GM19395 (cell line): ENCODE data around the gene TNRC6B.
A peak's percentile ranks its signal among the peaks of the same experiment; 100 is the strongest.
"Not testable (repeated sequence)": the region's sequence is repeated elsewhere in the genome, so short reads cannot be mapped to it uniquely, and the experiment has no call there.

Source experiments
- ATAC-seq: cut with Tn5 transposase; IDR thresholded peaks from one replicate; pipeline ENCODE4 v1.9.1; 2021; ENCODE audit warnings: mild to moderate bottlenecking, moderate library complexity; ENCODE audit not compliant: unreplicated experiment

The TNRC6B gene

DNA sequence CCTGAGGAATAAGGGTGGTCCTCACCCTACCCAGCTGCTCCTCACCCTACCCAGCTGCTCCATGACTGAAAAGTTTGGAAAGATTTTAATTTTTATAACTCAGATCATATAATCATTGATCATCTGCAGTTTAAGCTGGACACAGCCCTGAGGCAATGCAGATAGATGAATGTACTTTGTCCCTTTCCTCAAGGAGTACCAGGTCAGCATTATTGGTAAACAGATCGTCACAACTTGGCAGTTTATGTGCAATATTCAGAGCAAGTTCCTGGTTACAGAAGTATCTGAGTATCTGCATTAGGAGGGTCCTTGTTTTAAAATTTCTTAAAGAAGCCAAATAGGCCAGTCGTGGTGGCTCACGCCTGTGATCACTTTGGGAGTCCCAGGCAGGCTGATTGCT, 3.6 kb downstream of the TNRC6B start:
- no peak for ATAC-seq

DNA sequence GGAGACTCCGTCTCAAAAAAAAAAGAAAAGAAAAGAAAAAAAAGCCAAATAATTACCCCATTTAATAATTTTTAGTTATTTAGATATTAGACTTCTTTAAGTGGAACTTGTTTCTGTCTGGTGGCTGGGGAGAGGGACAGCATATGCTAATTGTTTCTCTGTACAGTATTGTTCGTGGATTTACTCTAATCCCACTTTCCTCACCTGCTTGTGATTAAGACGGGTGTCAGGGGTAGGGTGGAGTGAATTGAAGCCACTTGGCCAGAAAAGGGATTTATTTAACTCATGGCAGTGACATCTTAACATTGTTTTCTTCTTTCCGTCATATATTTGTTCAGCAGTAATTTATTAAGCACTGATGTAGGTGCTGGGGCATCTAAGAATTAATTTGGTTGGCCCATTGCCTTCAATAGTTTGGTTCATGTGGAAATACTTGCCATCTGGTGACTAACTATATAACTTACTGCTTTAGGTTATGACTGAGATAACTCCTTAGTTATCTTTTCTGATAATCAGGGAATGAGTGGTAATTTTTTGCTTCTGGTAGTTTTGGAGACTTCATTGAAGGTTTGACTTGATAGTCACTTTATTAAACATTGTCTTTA, 4.6 kb downstream of the TNRC6B start:
- ATAC-seq, result no peak

- no peak for ATAC-seq
Measured at GRCh38 chr22:40183029-40183581, 5.4 kb downstream of the TNRC6B start.

DNA sequence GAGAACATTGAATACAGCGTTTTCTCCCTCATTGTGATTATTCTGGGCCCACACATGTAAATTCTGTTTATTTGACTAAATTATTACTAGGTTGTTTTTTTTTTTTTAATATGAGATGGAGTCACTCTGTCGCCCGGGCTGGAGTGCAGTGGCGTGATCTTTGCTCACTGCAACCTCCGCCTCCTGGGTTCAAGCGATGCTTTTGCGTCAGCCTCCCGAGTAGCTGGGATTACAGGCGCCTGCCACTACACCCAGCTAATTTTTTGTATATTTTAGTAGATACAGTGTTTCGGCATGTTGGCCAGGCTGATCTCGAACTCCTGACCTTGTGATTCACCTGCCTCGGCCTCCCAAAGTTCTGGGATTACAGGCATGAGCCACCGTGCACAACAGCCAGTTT, 5.9 kb downstream of the TNRC6B start:
- not testable (repeated sequence) for ATAC-seq

DNA sequence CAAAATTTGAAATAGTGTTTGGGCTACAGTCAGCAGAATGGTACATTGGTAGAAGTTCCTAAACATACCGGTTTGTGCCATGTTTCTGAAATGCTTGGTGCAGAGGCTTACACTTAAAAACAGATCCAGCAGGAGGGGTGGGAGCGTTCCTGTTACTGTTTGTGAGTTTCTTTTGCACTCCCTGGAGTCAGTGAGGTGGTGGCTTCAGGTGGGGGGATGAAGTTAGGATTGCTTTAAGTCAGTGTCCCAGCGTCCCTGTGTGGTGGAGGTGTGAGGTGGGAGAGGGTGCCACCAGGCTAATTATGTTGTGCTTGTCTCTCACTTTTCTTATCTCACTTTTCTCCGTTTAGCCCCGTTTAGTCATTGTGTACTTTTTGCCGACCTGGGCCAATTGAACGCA, 9.7 kb downstream of the TNRC6B start:
- no peak for ATAC-seq

DNA sequence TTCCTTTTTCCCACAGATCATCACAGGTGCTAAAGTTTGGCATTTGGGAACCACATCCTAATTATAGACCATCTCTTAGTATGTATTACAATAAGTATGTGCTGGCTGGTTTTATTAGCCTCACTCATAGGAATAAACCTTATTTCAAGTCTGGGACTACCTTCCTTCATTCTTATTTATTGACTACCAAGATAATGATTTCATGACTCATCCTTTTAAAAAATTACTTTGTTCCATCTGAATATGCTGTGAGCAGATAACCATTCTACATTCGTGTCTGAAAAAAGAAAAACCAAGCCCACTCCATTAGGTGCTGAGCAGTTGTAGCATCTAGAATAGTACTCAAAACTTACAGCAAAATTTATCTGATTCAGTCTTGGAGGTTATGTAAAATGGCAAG, 12.3 kb downstream of the TNRC6B start:
- ATAC-seq, result no peak

- no peak for ATAC-seq
Measured at GRCh38 chr22:40190501-40190900, 12.8 kb downstream of the TNRC6B start.

DNA sequence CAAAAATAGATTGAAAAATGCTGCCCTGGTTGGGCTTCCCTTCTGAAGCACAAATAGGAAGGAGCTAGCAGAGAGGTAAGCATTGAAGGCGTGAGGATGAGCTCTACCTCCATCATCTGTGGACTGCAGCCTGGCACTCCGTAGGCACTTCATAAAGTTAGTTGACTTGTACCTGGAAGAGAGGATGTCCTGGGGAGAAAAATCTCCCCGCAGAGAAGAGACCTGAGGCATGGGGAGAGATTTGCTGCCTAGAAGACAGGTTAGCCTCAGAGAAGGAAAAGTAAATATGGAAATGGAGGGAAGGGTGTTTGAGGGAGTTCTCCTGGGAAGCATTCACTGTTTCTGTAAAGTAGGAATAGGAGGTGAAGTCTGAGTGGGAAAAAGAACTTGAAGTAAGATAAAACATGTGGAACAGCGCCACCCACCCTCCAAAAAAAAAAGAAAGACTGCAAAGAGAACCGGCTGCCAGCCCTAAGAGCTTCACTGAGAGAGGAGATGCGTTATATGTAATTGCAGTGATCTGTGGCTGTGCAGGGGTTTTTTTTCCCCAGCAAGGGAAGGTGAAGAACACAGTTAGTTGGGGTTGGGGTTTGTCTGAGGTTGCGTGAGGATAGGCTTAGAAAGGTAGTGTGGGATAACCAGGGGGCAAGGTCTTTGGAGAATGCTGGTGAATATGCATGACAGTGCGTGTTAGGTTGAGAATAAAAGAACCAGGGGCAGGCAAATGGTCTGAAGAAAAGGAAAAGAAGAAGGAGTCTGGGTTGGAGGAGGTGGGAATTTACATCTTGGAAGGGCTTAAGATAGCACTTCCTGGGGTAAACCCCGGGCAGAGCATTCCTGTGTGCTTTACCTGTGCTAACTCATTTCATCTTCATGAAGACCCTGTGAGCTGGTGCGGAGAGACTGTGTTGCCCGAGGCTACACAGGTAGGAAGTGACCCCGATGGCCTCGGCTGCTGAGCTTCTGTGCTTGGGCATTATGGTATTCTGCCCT, 16.0 kb downstream of the TNRC6B start:
- ATAC-seq, result no peak

- ATAC-seq, result no peak
Measured at GRCh38 chr22:40194656-40195055, 16.9 kb downstream of the TNRC6B start.

- no peak for ATAC-seq
Measured at GRCh38 chr22:40196628-40197360, 19.1 kb downstream of the TNRC6B start.

DNA sequence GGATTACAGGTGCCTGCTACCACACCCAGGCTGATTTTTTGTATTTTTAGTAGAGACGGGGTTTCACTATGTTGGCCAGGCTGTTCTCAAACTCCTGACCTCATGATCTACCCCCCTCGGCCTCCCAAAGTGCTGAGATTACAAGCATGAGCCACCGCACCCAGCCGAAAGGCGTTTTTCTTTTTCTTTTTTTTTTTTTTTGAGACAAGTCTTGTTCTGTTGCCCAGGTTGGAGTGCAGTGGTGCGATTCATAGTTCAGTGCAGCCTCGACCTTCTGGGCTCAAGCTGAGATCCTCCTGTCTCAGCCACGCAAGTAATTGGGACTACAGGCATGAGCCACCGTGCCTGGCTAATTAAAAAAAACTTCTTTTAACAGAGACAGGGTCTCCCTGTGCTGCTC, 19.7 kb downstream of the TNRC6B start:
- not testable (repeated sequence) for ATAC-seq

- ATAC-seq, result no peak
Measured at GRCh38 chr22:40198733-40199132, 21.0 kb downstream of the TNRC6B start.

DNA sequence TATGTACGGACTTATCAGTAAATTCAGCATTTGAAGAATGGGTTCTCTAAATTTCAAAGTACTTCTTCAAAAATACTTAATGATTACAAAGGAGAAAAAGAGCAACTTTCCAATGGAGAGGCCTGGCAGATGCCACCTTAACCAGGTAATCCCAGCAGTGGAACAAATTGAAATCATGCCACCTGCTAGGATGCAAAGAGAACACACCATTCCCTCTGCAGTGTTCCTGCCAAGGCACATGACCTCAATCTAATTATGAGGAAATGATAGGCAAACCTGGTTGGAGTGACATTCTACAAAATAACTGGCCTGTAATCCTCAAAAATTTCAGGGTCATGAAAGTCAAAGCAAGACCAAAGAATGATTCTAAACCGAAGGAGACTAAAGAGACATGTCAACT, 21.5 kb downstream of the TNRC6B start:
- ATAC-seq, result no peak

DNA sequence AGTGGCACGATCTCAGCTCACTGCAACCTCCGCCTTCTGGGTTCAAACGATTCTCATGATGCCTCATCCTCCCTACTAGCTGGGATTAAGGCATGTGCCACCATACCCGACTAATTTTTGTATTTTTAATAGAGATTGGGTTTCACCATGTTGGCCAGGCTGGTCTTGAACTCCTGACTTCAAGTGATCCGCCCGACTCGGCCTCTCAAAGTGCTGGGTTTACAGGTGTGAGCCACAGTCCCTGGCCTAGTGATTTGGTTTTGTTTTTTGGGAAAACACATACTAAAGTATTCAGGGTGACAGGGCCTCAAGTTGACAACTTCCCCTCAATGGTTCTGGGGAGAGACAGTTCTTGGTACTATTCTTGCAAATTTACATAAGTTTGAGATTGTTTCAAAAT, 22.1 kb downstream of the TNRC6B start:
- no peak for ATAC-seq

DNA sequence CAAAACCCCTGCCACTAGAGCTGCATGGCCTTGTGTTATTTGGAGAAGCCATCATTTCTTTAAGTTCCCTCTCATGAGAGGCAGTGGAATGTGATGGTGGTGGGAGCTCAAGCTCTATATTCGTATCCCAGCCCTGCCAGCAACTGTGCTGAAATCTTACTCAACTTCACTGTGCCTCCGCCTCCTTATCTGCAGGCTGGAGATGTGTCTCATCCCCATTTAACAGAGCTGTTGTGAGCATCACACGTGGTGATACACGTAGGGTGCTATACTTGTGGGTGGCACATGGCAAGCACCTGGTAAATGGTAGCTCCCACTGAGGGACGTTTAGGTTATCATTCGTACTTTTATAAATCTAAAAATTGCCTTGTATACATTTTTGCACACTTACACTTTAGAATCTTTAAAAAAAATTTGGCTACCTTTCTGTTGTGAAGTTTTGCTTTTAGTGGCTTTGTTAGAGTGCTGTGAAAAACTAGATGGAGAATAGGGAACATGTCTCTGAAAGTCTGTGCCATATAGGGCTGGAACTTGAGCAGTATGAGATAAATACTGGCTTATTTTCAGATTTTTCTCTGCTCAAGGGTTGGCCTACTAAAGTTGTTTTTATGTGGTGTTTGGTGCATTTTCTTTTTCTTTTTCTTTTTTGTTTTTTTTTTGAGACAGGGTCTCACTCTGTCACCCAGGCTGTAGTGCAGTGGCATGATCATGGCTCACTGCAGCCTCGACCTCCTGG, 23.2 kb downstream of the TNRC6B start:
- no peak for ATAC-seq

DNA sequence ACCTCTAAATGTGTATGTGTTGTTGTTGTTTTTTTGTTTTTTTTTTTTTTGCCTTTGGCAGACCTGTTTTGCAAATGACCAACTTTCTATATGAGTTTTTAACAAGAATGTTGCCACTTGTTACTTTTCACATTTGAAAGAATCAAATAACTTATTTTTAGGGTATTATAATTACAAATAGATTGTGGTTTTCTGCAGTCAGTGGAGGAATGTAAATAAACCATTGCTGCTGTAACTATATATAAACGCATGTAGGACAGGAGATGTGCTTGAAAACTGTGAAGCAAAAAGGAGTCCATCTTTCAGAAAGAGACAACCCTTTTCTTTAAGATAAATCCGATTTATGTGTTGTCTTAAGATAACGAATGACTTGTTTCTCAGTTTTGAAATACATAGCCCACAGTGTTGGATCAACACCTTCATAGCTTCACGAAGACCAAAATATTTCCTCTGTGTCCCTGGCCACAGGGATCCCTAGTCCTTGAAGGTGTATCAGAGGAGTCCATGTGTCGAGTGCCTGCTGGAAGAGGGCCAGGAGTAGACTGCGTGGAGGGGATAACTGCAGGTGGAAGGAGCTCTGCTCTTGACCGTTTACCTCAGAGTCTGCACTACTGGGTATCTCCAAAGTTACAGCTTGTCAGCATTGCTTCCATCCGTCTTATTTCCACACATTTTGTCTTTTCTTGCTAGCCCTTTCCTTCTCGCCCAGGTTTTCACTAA, 24.7 kb downstream of the TNRC6B start:
- no peak for ATAC-seq

DNA sequence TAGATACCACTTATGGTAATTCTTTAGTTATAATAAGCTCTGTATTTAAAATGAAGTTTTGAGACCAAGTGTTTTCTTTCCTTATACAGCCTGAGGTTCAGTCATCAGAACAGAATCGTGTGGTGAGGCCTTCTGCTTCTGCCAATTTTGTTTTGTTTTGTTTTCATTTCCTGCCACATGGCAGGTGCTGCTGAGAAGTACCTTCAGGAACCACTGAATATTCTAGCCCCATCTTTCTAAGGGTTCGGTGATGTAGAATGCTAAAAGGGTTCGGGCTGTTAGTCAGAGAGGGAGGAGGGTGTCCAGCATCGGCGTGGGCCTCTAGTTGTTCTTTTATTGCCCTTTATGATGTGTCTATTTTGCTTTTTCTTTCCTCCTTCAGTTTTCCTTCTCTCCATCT, 25.8 kb downstream of the TNRC6B start:
- ATAC-seq, result peak; percentile 82

GRCh38 chr22:40204321-40205116, 26.8 kb downstream of the TNRC6B start:
- ATAC-seq, result no peak

- ATAC-seq, result no peak
Measured at GRCh38 chr22:40206561-40206960, 28.8 kb downstream of the TNRC6B start.
